ENCODE data around the gene ALDH2.
"Not testable (repeated sequence)": the region's sequence is repeated elsewhere in the genome, so short reads cannot be mapped to it uniquely, and the experiment has no call there.

The ALDH2 gene

DNA sequence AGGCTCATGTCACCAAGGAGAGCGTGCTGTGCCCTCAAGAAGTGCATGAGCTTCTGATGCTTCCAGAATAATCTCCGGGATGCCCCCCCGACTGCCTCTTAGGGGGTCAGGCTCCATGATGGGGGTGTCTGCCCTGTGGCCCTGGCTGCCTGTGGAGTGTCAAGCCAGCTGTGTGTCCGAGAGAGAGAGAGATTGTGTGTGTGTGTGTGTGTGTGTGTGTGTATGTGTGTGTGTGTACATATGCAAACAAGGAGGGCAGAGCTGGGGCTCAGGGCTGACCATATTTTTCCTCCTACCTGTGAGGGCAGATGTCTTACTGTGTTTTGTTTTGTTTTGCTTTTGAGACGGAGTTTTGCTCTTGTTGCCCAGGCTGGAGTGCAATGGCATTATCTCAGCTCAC lies 5.6 kb upstream of the ALDH2 start:
- no peaks in the 10 kb centered on the region for H3K79me2 ChIP-seq
- no peak overlapping the region for H3K27ac ChIP-seq
- no peak overlapping the region for H3K4me2 ChIP-seq (ENCODE audit: low read length)
- H3K9ac ChIP-seq, result no peak overlapping the region
- TF ChIP-seq, protein P1, sequence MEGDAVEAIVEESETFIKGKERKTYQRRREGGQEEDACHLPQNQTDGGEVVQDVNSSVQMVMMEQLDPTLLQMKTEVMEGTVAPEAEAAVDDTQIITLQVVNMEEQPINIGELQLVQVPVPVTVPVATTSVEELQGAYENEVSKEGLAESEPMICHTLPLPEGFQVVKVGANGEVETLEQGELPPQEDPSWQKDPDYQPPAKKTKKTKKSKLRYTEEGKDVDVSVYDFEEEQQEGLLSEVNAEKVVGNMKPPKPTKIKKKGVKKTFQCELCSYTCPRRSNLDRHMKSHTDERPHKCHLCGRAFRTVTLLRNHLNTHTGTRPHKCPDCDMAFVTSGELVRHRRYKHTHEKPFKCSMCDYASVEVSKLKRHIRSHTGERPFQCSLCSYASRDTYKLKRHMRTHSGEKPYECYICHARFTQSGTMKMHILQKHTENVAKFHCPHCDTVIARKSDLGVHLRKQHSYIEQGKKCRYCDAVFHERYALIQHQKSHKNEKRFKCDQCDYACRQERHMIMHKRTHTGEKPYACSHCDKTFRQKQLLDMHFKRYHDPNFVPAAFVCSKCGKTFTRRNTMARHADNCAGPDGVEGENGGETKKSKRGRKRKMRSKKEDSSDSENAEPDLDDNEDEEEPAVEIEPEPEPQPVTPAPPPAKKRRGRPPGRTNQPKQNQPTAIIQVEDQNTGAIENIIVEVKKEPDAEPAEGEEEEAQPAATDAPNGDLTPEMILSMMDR (IDR thresholded peaks at IDR 0.05), result no peak
- no peaks in the 10 kb centered on the region for H3K9me3 ChIP-seq (ENCODE audit: control insufficient read depth, low read length)
- no peaks in the 10 kb centered on the region for H3K4me1 ChIP-seq
- no peaks in the 10 kb centered on the region for H3K27me3 ChIP-seq (ENCODE audit: control insufficient read depth, insufficient read depth, low read length)
- no peak overlapping the region for H2AFZ ChIP-seq
- H3K36me3 ChIP-seq (ENCODE audit: control insufficient read depth, insufficient read depth, low read length), result no peaks in the 10 kb centered on the region
- no peak overlapping the region for H3K4me3 ChIP-seq (ENCODE audit: low read depth, low read length)

DNA sequence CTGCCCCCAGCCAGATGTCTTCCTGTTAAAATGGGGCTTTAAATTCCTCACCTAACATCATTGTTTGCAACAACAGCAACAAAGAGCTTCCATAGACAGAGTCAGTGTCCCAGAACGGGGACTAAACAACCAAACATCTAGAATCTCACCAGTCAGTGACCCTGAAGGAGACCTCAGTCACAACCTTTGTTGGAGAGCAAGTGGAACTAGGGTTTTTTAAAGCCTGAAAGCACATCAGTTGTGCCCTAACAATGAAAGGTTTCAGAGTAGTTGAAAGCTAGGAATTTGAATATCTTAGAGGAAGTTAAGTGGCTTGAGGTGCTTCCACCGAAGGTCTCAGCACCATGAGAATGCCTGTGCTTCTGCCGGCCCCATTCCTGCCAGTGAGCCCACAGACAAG lies 5.0 kb upstream of the ALDH2 start:
- no peaks in the 10 kb centered on the region for H3K4me1 ChIP-seq
- no peak overlapping the region for H2AFZ ChIP-seq
- no peak overlapping the region for H3K4me3 ChIP-seq (ENCODE audit: low read depth, low read length)
- no peak overlapping the region for H3K9ac ChIP-seq
- H3K9me3 ChIP-seq (ENCODE audit: control insufficient read depth, low read length), result no peaks in the 10 kb centered on the region
- H3K27ac ChIP-seq, result no peak overlapping the region
- no peak overlapping the region for H3K4me2 ChIP-seq (ENCODE audit: low read length)
- no peaks in the 10 kb centered on the region for H3K27me3 ChIP-seq (ENCODE audit: control insufficient read depth, insufficient read depth, low read length)
- TF ChIP-seq, protein P1 (IDR thresholded peaks at IDR 0.05), result no peak
- H3K79me2 ChIP-seq, result no peaks in the 10 kb centered on the region
- H3K36me3 ChIP-seq (ENCODE audit: control insufficient read depth, insufficient read depth, low read length), result no peaks in the 10 kb centered on the region

DNA sequence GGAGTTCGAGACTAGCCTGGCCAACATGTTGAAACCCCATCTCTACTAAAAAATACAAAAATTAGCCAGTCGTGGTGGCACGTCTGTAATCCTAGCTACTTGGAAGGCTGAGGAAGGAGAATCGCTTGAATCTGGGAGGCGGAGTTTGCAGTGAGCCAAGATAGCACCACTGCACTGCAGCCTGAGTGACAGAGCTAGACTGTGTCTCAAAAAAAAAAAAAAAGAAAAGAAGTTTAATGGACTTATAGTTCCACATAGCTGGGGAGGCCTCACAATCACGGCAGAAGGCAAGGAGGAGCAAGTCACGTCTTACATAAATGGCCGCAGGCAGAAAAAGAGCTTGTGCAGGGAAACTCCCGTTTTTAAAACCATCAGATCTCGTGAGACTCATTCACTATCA lies 3.2 kb upstream of the ALDH2 start:
- H3K4me2 ChIP-seq (ENCODE audit: low read length); H3K9ac ChIP-seq; H3K4me3 ChIP-seq (ENCODE audit: low read depth, low read length); H3K4me1 ChIP-seq; H3K79me2 ChIP-seq; H2AFZ ChIP-seq; H3K27me3 ChIP-seq (ENCODE audit: control insufficient read depth, insufficient read depth, low read length); H3K27ac ChIP-seq; H3K9me3 ChIP-seq (ENCODE audit: control insufficient read depth, low read length); H3K36me3 ChIP-seq (ENCODE audit: control insufficient read depth, insufficient read depth, low read length): not testable (repeated sequence)

DNA sequence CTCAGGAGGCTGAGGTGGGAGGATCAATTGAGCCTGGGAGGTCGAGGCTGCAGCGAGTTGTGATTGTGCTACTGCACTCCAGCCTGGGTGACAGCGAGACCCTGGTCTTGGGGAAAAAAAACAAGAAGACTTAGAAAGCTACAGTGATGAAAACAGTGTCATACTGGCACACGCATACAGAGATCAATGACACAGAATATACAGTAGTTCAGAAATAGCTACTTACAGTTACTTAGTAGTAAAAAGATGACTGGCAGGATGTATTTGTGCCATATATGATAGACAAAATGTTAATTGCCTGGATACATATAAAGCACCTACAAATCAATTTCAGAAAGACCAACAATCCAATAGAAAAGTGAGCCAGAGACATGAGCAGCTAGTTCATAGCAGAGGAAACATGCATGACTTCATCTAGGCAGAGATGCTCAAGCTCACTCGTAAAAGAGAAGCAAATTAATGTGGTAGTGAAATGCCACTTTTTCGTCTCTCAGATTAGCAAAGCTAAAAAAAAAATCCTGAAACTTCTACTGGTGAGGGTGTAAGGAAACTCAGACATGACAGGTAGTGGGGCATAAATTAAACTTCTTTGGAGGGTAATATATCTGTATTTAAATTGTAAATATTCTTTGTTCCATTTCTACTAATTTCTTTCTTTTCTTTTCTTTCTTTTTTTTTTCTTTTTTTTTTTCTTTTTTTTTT lies 2.5 kb upstream of the ALDH2 start:
- no peaks in the 10 kb centered on the region for H3K27me3 ChIP-seq (ENCODE audit: control insufficient read depth, insufficient read depth, low read length)
- no peaks in the 10 kb centered on the region for H3K36me3 ChIP-seq (ENCODE audit: control insufficient read depth, insufficient read depth, low read length)
- H3K4me3 ChIP-seq (ENCODE audit: low read depth, low read length), result no peak overlapping the region
- TF ChIP-seq, protein P1 (IDR thresholded peaks at IDR 0.05), result no peak
- no peaks in the 10 kb centered on the region for H3K4me1 ChIP-seq
- H3K79me2 ChIP-seq, result no peaks in the 10 kb centered on the region
- H3K9ac ChIP-seq, result no peak overlapping the region
- H3K9me3 ChIP-seq (ENCODE audit: control insufficient read depth, low read length), result no peaks in the 10 kb centered on the region
- H3K4me2 ChIP-seq (ENCODE audit: low read length), result no peak overlapping the region
- H2AFZ ChIP-seq, result no peak overlapping the region
- no peak overlapping the region for H3K27ac ChIP-seq

DNA sequence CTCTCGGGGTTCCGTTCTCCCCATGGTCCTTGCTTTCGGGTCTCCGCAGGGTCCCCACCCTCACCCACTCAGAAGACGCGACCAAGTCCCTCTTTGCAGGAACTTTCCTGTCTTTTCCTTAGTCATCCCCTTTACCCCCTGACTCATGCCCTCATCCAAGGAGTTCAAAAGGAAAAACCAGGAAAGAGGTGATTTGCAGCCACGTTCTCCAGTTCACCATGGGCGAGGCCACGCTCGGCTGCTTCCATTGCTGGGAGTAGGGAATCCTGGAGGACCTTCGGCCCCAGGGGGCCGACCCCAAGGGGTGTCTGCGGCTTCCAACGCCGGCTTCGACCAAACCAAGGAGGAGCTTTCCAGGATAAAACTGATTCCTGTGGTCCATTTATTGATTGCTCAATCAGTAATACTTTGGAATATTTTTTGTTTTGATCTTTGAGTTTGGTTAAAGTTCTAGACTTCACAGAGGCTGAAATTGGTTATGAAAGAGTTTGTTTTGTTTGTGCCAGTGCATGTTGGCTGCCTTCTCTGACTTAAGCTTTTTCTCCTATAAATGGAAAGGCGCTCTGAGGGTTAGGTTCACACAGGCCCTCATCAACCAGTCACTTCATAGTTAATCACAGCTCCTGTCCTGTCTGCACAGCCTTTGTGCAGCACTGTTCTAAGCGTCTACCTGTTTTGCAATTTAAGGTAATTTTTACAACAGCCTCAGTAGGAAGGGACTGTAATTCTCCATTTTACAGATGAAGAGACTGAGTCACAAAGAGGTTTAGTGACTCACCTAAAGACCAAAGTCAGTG lies 827 bp downstream of the ALDH2 start:
- no peaks in the 10 kb centered on the region for H3K79me2 ChIP-seq
- peak overlapping the region; percentile 26 for H3K4me3 ChIP-seq (ENCODE audit: low read depth, low read length)
- H3K27ac ChIP-seq, result no peak overlapping the region
- no peaks in the 10 kb centered on the region for H3K27me3 ChIP-seq (ENCODE audit: control insufficient read depth, insufficient read depth, low read length)
- TF ChIP-seq, protein P1 (IDR thresholded peaks at IDR 0.05), result no peak
- H3K9me3 ChIP-seq (ENCODE audit: control insufficient read depth, low read length), result no peaks in the 10 kb centered on the region
- H3K4me1 ChIP-seq, result no peaks in the 10 kb centered on the region
- H3K4me2 ChIP-seq (ENCODE audit: low read length), result no peak overlapping the region
- no peaks in the 10 kb centered on the region for H3K36me3 ChIP-seq (ENCODE audit: control insufficient read depth, insufficient read depth, low read length)
- no peak overlapping the region for H3K9ac ChIP-seq
- H2AFZ ChIP-seq, result no peak overlapping the region
